Activated naive CD4-positive, alpha-beta T cell treated with anti-CD3 and anti-CD28 coated beads, Interleukin-2, amount 10 ng/mL, durations not matched to agents 7 days and 5 days (primary cell): ENCODE results near the gene LRRC46.

Experiments used
- CTCF ChIA-PET: fragments of 350-600 bp; sonication (Branson Sonifier 250); formaldehyde crosslinking; loops from one replicate; lab custom pipeline; 2021; ENCODE audit warnings: antibody characterized with exemption; lab: Charles Lee
- DNase-seq: peaks from one replicate; pipeline ENCODE4 v3.0.0-alpha.2; 2020
- H3K27ac Mint-ChIP-seq: one replicate; pipeline ENCODE4 v1.8.0; 2021; ENCODE audit warnings: mild to moderate bottlenecking, moderate library complexity, mixed read lengths
- H3K27me3 Mint-ChIP-seq: one replicate; pipeline ENCODE4 v1.8.0; 2021; ENCODE audit warnings: mild to moderate bottlenecking, mixed read lengths
- H3K36me3 Mint-ChIP-seq: one replicate; pipeline ENCODE4 v1.8.0; 2021; ENCODE audit warnings: mixed read lengths
- H3K4me1 Mint-ChIP-seq: one replicate; pipeline ENCODE4 v1.8.0; 2021; ENCODE audit warnings: mixed read lengths
- H3K4me3 Mint-ChIP-seq: one replicate; pipeline ENCODE4 v1.8.0; 2021; ENCODE audit warnings: mild to moderate bottlenecking, moderate library complexity, mixed read lengths
- H3K9me3 Mint-ChIP-seq: one replicate; pipeline ENCODE4 v1.8.0; 2021; ENCODE audit warnings: mixed read lengths

LRRC46 gene

GRCh38 chr17:47830396-47831002 lies 971 bp upstream of the LRRC46 start:
- Mint-ChIP-seq H3K36me3 (peaks cover 21% of the 10 kb centered on the region), H3K9me3 (no peaks in the 10 kb centered on the region), H3K4me3 (peak overlapping the region; percentile 82), H3K4me1 (peaks cover 65% of the 10 kb centered on the region), H3K27me3 (no peaks in the 10 kb centered on the region), H3K27ac (peak overlapping the region; percentile 89)
- DNase-seq = no peak
- CTCF ChIA-PET = interaction anchor here (1.2 to 3.0 kb wide), 5 partner anchors 8 to 116 kb away, joined by 4 to 17 read pairs (median 4); partner anchors contain the start of genes OSBPL7, SCRN2 and SP2

- peak overlapping the region; percentile 89 for H3K27ac Mint-ChIP-seq
- no peaks in the 10 kb centered on the region for H3K27me3 Mint-ChIP-seq
- peak overlapping the region; percentile 82 for H3K4me3 Mint-ChIP-seq
- CTCF ChIA-PET = interaction anchor here (1.2 to 3.0 kb wide), 5 partner anchors 9 to 115 kb away, joined by 4 to 17 read pairs (median 4); partner anchors contain the start of genes OSBPL7, SCRN2 and SP2
- DNase-seq = no peak
- H3K4me1 Mint-ChIP-seq = peaks cover 71% of the 10 kb centered on the region
- peaks cover 14% of the 10 kb centered on the region for H3K36me3 Mint-ChIP-seq
- no peaks in the 10 kb centered on the region for H3K9me3 Mint-ChIP-seq
Observed at GRCh38 chr17:47831934-47832327, 461 bp downstream of the LRRC46 start.

GRCh38 chr17:47834756-47835155 lies 3.3 kb downstream of the LRRC46 start:
- DNase-seq = no peak
- H3K9me3 Mint-ChIP-seq = no peaks in the 10 kb centered on the region
- CTCF ChIA-PET = interaction anchor here (0.8 kb wide), 2 partner anchors 55 to 136 kb away, joined by 3 read pairs; partner anchors contain the start of gene CDK5RAP3
- no peaks in the 10 kb centered on the region for H3K27me3 Mint-ChIP-seq
- peaks cover 4% of the 10 kb centered on the region for H3K36me3 Mint-ChIP-seq
- H3K4me1 Mint-ChIP-seq = peaks cover 63% of the 10 kb centered on the region
- no peak overlapping the region for H3K27ac Mint-ChIP-seq
- H3K4me3 Mint-ChIP-seq = no peak overlapping the region

GRCh38 chr17:47836601-47837000 lies 5.1 kb downstream of the LRRC46 start:
- peaks cover 62% of the 10 kb centered on the region for H3K4me1 Mint-ChIP-seq
- H3K27ac Mint-ChIP-seq = no peak overlapping the region

GRCh38 chr17:47837401-47838039 lies 6.0 kb downstream of the LRRC46 start:
- H3K36me3 Mint-ChIP-seq = peaks cover 4% of the 10 kb centered on the region
- H3K4me1 Mint-ChIP-seq = peaks cover 64% of the 10 kb centered on the region
- no peaks in the 10 kb centered on the region for H3K27me3 Mint-ChIP-seq
- CTCF ChIA-PET = interaction anchor here (1.0 to 20.4 kb wide), 3 partner anchors 8 to 112 kb away, joined by 3 to 547 read pairs (median 3); partner anchors contain the start of gene SP2
- DNase-seq = no peak
- H3K27ac Mint-ChIP-seq = peak overlapping the region; percentile 26
- no peak overlapping the region for H3K4me3 Mint-ChIP-seq
- H3K9me3 Mint-ChIP-seq = no peaks in the 10 kb centered on the region

More at GRCh38 chr17:47836601-47837000, 5.1 kb downstream of the LRRC46 start:
- DNase-seq = no peak
- no peak overlapping the region for H3K4me3 Mint-ChIP-seq
- peaks cover 4% of the 10 kb centered on the region for H3K36me3 Mint-ChIP-seq
- H3K27me3 Mint-ChIP-seq = no peaks in the 10 kb centered on the region
- no peaks in the 10 kb centered on the region for H3K9me3 Mint-ChIP-seq
- CTCF ChIA-PET = interaction anchor here (1.1 to 20.4 kb wide), 2 partner anchors 51 to 113 kb away, joined by 3 to 547 read pairs; partner anchors contain the start of gene SP2

GRCh38 chr17:47838636-47839035 lies 7.2 kb downstream of the LRRC46 start:
- CTCF ChIA-PET = interaction anchor here (20.4 kb wide), 1 partner anchor 49 kb away, joined by 547 read pairs; the partner anchor contains the start of gene SP2
- H3K4me1 Mint-ChIP-seq = peaks cover 64% of the 10 kb centered on the region
- no peak overlapping the region for H3K27ac Mint-ChIP-seq
- H3K4me3 Mint-ChIP-seq = no peak overlapping the region
- H3K9me3 Mint-ChIP-seq = no peaks in the 10 kb centered on the region
- H3K27me3 Mint-ChIP-seq = peaks cover 4% of the 10 kb centered on the region
- DNase-seq = no peak
- peaks cover 4% of the 10 kb centered on the region for H3K36me3 Mint-ChIP-seq

- Mint-ChIP-seq H3K27ac (no peak overlapping the region), H3K4me1 (peaks cover 60% of the 10 kb centered on the region), H3K27me3 (peaks cover 7% of the 10 kb centered on the region), H3K4me3 (no peak overlapping the region), H3K9me3 (no peaks in the 10 kb centered on the region), H3K36me3 (peaks cover 4% of the 10 kb centered on the region)
- CTCF ChIA-PET = interaction anchor here (2.8 to 20.4 kb wide), 2 partner anchors 48 to 136 kb away, joined by 7 to 547 read pairs; partner anchors contain the start of gene SP2
- no peak for DNase-seq
Observed at GRCh38 chr17:47839071-47839470, 7.6 kb downstream of the LRRC46 start.

GRCh38 chr17:47840001-47840741 lies 8.7 kb downstream of the LRRC46 start:
- Mint-ChIP-seq H3K36me3 (peaks cover 4% of the 10 kb centered on the region), H3K4me3 (peak overlapping the region; percentile 98), H3K27ac (peak overlapping the region; percentile 42), H3K27me3 (peaks cover 18% of the 10 kb centered on the region), H3K9me3 (no peaks in the 10 kb centered on the region), H3K4me1 (peaks cover 49% of the 10 kb centered on the region)
- CTCF ChIA-PET = interaction anchor here (0.8 to 20.4 kb wide), 12 partner anchors 9 to 178 kb away, joined by 3 to 547 read pairs (median 6); partner anchors contain the start of genes CDK5RAP3, LRRC46, MRPL10 and PNPO
- DNase-seq = no peak

- Mint-ChIP-seq H3K4me3 (peak within 1 kb of the TSS; percentile 98), H3K27me3 (peaks cover 25% of the 10 kb centered on the region), H3K36me3 (peaks cover 4% of the 10 kb centered on the region), H3K27ac (peak within 1 kb of the TSS; percentile 87), H3K4me1 (peaks cover 42% of the 10 kb centered on the region), H3K9me3 (no peaks in the 10 kb centered on the region)
- CTCF ChIA-PET = interaction anchor here (0.6 to 20.4 kb wide), 19 partner anchors 10 to 314 kb away, joined by 3 to 547 read pairs (median 4); partner anchors contain the start of genes CDK5RAP3, LRRC46, MRPL10 and OSBPL7
- DNase-seq = peak; percentile 91
Observed at GRCh38 chr17:47840742-47841487, 9.4 kb downstream of the LRRC46 start, which contains the start of gene SCRN2. Gene SCRN2, minus strand, starts transcription at chr17:47841273. Its CDS starts 430 bp downstream, at chr17:47840843.

GRCh38 chr17:47841488-47842291 lies 10.2 kb downstream of the LRRC46 start:
- peak overlapping the region; percentile 98 for H3K4me3 Mint-ChIP-seq
- DNase-seq = no peak
- peaks cover 40% of the 10 kb centered on the region for H3K4me1 Mint-ChIP-seq
- H3K27ac Mint-ChIP-seq = peak overlapping the region; percentile 87
- CTCF ChIA-PET = interaction anchor here (0.7 to 20.4 kb wide), 24 partner anchors 9 to 179 kb away, joined by 3 to 547 read pairs (median 4); partner anchors contain the start of genes CDK5RAP3, LRRC46, MRPL10 and OSBPL7
- no peaks in the 10 kb centered on the region for H3K9me3 Mint-ChIP-seq
- peaks cover 33% of the 10 kb centered on the region for H3K27me3 Mint-ChIP-seq
- peaks cover 4% of the 10 kb centered on the region for H3K36me3 Mint-ChIP-seq

GRCh38 chr17:47843391-47843730 lies 11.9 kb downstream of the LRRC46 start:
- Mint-ChIP-seq H3K4me1 (peaks cover 45% of the 10 kb centered on the region), H3K27ac (no peak overlapping the region), H3K36me3 (no peaks in the 10 kb centered on the region), H3K9me3 (no peaks in the 10 kb centered on the region), H3K27me3 (peaks cover 50% of the 10 kb centered on the region), H3K4me3 (no peak overlapping the region)
- DNase-seq = no peak
- CTCF ChIA-PET = interaction anchor here (0.6 to 20.4 kb wide), 14 partner anchors 9 to 178 kb away, joined by 3 to 547 read pairs (median 4); partner anchors contain the start of genes CDK5RAP3, PNPO and SP2

GRCh38 chr17:47844227-47844626 lies 12.8 kb downstream of the LRRC46 start:
- H3K4me3 Mint-ChIP-seq = no peak overlapping the region
- peaks cover 59% of the 10 kb centered on the region for H3K27me3 Mint-ChIP-seq
- peaks cover 42% of the 10 kb centered on the region for H3K4me1 Mint-ChIP-seq
- no peaks in the 10 kb centered on the region for H3K36me3 Mint-ChIP-seq
- H3K27ac Mint-ChIP-seq = no peak overlapping the region
- no peak for DNase-seq
- CTCF ChIA-PET = interaction anchor here (0.6 to 20.4 kb wide), 5 partner anchors 20 to 170 kb away, joined by 3 to 547 read pairs (median 4); partner anchors contain the start of gene SP2
- H3K9me3 Mint-ChIP-seq = no peaks in the 10 kb centered on the region
